ENCODE results near the gene HNRNPF. TPM values are rescaled to one million over a fixed set of nuclear protein-coding genes. Genes with fewer than 3 reads are reported as not detected.
A peak's percentile ranks its signal among the peaks of the same experiment; 100 is the strongest.
"Not testable (repeated sequence)": the region's sequence is repeated elsewhere in the genome, so short reads cannot be mapped to it uniquely, and the experiment has no call there.

The HNRNPF gene
- polyA plus RNA-seq, 1 donor = 251 TPM

DNA sequence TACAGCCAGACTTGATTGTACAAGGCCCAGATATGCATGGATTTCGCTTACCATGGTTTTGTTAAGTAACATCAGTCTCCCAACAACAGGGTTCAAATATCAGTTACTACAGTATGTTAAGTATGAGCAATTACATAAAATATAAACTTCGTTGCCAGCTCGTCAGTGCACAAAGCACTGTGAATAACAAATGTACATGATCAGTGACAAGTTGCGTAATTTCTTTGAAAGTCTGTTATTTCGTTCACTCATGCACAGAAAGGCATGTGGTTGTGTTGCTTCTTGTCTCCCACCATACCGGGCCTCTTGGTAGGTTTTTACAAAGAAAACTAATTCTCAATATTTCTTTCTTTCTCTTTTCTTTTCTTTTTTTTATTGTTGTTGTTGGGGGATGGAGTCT, 15.4 kb upstream of the HNRNPF start:
- no peak for DNase-seq
- Histone ChIP-seq H3K4me1 (ENCODE audit: control insufficient read depth, insufficient read depth, low read length) (peaks cover 16% of the 10 kb centered on the region), H3K36me3 (ENCODE audit: control insufficient read depth, insufficient read depth, low read length) (no peaks in the 10 kb centered on the region), H3K27ac (ENCODE audit: low read length) (no peak overlapping the region), H3K4me3 (ENCODE audit: low read length) (no peak overlapping the region), H3K9me3 (ENCODE audit: control insufficient read depth, low read depth, low read length) (peaks cover 3% of the 10 kb centered on the region), H3K27me3 (ENCODE audit: control insufficient read depth, insufficient read depth, low read length) (no peaks in the 10 kb centered on the region)
- WGBS (ENCODE audit: insufficient coverage, low lambda C conversion rate) = 100% methylated on average over 1 of the region's 6 CpGs

DNA sequence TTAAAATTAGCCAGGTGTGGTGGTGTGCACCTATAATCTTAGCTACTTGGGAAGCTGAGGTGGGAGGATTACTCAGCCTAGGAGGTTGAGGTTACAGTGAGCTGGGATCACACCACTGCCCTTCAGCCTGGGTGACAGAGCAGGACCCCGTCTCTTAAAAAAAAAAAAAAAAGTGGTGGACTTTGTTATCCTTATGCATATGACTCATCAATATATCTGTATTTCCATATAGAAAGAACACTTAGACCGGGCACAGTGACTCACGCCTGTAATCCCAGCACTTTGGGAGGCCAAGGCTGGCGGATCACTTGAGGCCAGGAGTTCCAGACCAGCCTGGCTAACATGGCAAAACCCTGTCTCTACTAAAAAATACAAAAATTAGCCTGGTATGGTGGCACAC, 13.0 kb upstream of the HNRNPF start:
- not testable (repeated sequence) for H3K27me3 ChIP-seq (ENCODE audit: control insufficient read depth, insufficient read depth, low read length); H3K9me3 ChIP-seq (ENCODE audit: control insufficient read depth, low read depth, low read length); H3K4me3 ChIP-seq (ENCODE audit: low read length); H3K36me3 ChIP-seq (ENCODE audit: control insufficient read depth, insufficient read depth, low read length)
- no CpG with 5 or more reads among the region's 4 CpGs for WGBS (ENCODE audit: insufficient coverage, low lambda C conversion rate)
- H3K27ac ChIP-seq (ENCODE audit: low read length) = peak overlapping the region; percentile 88
- peak; percentile 33 to 70 for DNase-seq
- H3K4me1 ChIP-seq (ENCODE audit: control insufficient read depth, insufficient read depth, low read length) = peaks cover 16% of the 10 kb centered on the region

DNA sequence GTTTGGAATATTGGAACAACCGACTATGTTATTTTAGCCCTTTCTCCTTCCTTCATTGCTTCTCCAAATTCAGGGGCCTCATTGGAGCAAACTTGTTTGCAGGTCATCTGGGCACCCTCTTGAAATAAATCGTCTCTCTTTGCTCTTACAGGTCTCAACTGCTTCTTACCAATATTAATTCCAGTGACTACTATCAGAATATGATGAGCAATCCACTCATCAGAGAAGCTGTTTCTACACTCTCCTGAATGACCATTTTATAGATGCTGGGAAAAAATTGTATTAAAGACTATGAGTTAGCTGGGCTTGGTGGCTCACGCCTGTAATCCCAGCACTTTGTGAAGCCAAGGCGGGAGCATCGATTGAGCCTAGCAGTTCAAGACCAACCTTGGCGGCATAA, 12.5 kb upstream of the HNRNPF start:
- DNase-seq = no peak
- Histone ChIP-seq H3K27me3 (ENCODE audit: control insufficient read depth, insufficient read depth, low read length) (no peaks in the 10 kb centered on the region), H3K27ac (ENCODE audit: low read length) (peak overlapping the region; percentile 88), H3K9me3 (ENCODE audit: control insufficient read depth, low read depth, low read length) (peaks cover 3% of the 10 kb centered on the region), H3K4me3 (ENCODE audit: low read length) (no peak overlapping the region), H3K4me1 (ENCODE audit: control insufficient read depth, insufficient read depth, low read length) (peaks cover 16% of the 10 kb centered on the region), H3K36me3 (ENCODE audit: control insufficient read depth, insufficient read depth, low read length) (no peaks in the 10 kb centered on the region)
- 88% methylated on average over 1 of the region's 6 CpGs for WGBS (ENCODE audit: insufficient coverage, low lambda C conversion rate)

DNA sequence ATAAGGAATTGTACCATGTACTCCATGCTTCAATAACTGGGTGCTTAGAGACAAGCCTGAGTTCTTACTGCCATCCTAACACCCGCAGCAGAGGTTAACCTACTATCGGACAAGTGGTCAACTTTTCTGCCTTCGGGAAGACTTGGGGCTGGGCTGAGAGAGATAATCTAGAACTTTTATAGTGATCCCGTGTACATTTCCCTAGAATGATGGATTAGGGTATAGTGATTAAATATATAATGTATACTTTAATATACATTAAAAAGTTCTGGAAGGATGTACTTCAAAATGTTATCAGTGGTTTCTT, 12.2 kb upstream of the HNRNPF start:
- no peaks in the 10 kb centered on the region for H3K36me3 ChIP-seq (ENCODE audit: control insufficient read depth, insufficient read depth, low read length)
- no CpG with 5 or more reads among the region's 4 CpGs for WGBS (ENCODE audit: insufficient coverage, low lambda C conversion rate)
- DNase-seq = no peak
- peak overlapping the region; percentile 88 for H3K27ac ChIP-seq (ENCODE audit: low read length)
- peaks cover 3% of the 10 kb centered on the region for H3K9me3 ChIP-seq (ENCODE audit: control insufficient read depth, low read depth, low read length)
- peak overlapping the region; percentile 48 for H3K4me3 ChIP-seq (ENCODE audit: low read length)
- no peaks in the 10 kb centered on the region for H3K27me3 ChIP-seq (ENCODE audit: control insufficient read depth, insufficient read depth, low read length)
- H3K4me1 ChIP-seq (ENCODE audit: control insufficient read depth, insufficient read depth, low read length) = peaks cover 16% of the 10 kb centered on the region

DNA sequence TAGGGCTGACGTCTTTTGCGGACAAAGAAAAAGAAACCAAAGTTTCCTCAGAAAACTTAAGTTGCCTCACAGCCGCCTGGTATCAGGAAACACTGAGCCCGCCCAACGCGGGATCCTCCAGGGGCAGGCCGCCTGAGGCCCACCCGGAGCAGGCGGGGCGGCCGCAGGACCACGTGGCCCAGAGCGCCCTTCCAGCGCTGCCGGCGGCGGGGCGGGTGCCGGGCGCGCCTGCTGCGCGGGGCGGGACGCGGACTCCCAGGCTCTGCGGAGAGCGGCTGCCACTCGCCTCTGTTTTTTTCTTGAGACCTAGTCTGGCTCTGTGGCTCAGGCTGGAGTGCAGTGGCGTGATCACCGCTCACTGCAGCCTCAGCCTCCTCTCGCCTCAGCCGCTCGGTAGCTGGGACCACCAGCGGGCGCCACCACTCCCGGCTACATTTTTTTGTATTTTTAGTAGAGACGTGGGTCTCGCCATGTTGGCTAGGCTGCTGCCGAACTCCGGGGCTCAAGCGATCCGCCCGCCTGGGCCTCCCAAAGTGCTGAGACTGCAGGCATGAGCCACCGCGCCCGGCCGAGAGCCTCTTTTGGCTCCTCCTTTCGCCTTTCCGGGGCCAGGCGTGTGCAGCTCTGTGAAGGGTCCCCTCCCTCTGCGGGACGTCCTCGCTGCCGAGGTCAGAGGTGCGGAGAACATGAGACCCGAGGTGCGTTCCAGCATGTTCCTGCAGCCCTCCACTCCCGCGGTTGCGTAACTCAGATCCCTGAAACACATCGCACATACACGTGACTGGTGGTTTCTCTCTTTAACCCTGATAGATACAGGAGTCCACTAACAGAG, 11.6 kb upstream of the HNRNPF start:
- DNase-seq = peak; percentile 98 to 99
- WGBS (ENCODE audit: insufficient coverage, low lambda C conversion rate) = no CpG with 5 or more reads among the region's 63 CpGs
- Histone ChIP-seq H3K27ac (ENCODE audit: low read length) (peak overlapping the region; percentile 88), H3K27me3 (ENCODE audit: control insufficient read depth, insufficient read depth, low read length) (no peaks in the 10 kb centered on the region), H3K36me3 (ENCODE audit: control insufficient read depth, insufficient read depth, low read length) (no peaks in the 10 kb centered on the region), H3K4me1 (ENCODE audit: control insufficient read depth, insufficient read depth, low read length) (peaks cover 16% of the 10 kb centered on the region), H3K9me3 (ENCODE audit: control insufficient read depth, low read depth, low read length) (peaks cover 3% of the 10 kb centered on the region), H3K4me3 (ENCODE audit: low read length) (peak overlapping the region; percentile 48)

DNA sequence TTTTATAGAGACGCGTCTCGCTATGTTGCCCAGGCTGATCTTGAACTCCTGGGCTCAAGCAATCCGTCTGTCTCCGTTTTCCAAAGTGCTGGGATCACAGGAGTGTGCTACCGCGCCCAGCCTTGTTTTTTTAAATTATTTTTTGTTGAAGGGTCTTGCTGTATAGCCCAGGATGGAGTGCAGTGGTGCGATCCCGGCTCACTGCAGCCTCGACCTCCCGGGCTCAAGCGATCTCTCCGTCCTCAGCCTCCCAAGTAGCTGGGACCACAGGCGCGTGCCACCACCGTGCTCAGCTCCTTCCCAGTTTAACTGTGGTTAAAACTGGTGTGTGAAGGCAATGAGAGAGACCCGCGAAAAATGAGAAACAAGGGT, 11.0 kb upstream of the HNRNPF start:
- no CpG with 5 or more reads among the region's 18 CpGs for WGBS (ENCODE audit: insufficient coverage, low lambda C conversion rate)
- DNase-seq = no peak
- Histone ChIP-seq H3K4me3 (ENCODE audit: low read length) (peak overlapping the region; percentile 35), H3K27ac (ENCODE audit: low read length) (peak overlapping the region; percentile 88), H3K36me3 (ENCODE audit: control insufficient read depth, insufficient read depth, low read length) (no peaks in the 10 kb centered on the region), H3K9me3 (ENCODE audit: control insufficient read depth, low read depth, low read length) (peaks cover 3% of the 10 kb centered on the region), H3K4me1 (ENCODE audit: control insufficient read depth, insufficient read depth, low read length) (peaks cover 16% of the 10 kb centered on the region), H3K27me3 (ENCODE audit: control insufficient read depth, insufficient read depth, low read length) (no peaks in the 10 kb centered on the region)

DNA sequence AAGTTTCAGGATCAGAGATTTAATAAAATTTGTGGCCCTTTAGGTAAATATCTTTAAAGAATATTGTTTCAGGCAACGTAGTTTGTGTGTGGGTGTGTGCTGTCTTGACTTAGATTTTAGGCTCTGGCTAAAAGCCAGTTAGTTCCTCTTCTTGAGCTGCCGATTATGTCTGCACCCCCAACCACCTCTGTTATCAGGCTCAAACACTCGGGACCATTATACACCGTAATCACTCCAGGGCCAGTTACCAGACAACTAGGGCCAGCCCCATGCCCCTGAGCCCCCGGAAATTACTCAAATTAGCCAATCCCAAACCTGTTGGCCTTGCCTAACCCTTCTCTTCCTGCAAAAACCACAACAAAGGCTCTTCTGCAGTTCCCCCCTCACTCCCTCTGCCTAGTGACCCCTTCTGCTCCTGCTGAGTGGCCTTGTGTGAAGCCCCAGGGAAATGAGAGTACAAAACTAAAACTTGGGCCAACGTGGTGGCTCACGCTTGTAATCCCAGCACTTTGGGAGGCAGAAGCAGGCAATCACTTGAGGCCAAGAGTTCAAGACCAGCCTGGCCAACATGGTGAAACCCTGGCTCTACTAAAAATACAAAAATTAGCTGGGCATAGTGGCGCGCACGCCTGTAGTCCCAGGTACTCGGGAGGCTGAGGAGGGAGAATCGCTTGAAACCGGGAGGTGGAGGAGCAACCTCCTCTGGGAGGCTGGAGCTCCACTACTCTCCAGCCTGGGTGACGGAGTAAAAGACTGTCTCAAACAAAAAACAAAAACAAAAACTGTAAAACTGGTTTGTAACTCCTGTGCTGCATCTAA, 9.2 kb upstream of the HNRNPF start:
- Histone ChIP-seq H3K27ac (ENCODE audit: low read length) (no peak overlapping the region), H3K36me3 (ENCODE audit: control insufficient read depth, insufficient read depth, low read length) (no peaks in the 10 kb centered on the region), H3K4me1 (ENCODE audit: control insufficient read depth, insufficient read depth, low read length) (peaks cover 16% of the 10 kb centered on the region), H3K27me3 (ENCODE audit: control insufficient read depth, insufficient read depth, low read length) (no peaks in the 10 kb centered on the region), H3K9me3 (ENCODE audit: control insufficient read depth, low read depth, low read length) (peaks cover 3% of the 10 kb centered on the region), H3K4me3 (ENCODE audit: low read length) (no peak overlapping the region)
- WGBS (ENCODE audit: insufficient coverage, low lambda C conversion rate) = no CpG with 5 or more reads among the region's 14 CpGs
- DNase-seq = peak; percentile 20 to 54

DNA sequence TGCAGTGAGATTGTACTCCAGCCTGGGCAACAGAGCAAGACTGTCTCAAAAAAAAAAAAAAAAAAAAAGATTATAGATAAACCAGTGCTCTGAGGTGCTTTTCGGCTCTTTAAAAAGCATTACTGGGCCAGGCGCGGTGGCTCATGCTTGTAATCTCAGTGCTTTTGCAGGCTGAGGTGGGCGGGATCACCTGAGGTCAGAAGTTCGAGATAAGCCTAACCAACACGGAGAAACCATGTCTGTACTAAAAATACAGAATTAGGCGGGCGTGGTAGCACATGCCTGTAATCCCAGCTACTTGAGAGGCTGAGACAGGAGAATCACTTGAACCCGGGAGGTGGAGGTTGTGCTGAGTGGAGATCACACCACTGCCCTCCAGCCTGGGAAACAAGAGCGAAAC, 6.6 kb upstream of the HNRNPF start:
- no peak for DNase-seq
- WGBS (ENCODE audit: insufficient coverage, low lambda C conversion rate) = no CpG with 5 or more reads among the region's 10 CpGs

DNA sequence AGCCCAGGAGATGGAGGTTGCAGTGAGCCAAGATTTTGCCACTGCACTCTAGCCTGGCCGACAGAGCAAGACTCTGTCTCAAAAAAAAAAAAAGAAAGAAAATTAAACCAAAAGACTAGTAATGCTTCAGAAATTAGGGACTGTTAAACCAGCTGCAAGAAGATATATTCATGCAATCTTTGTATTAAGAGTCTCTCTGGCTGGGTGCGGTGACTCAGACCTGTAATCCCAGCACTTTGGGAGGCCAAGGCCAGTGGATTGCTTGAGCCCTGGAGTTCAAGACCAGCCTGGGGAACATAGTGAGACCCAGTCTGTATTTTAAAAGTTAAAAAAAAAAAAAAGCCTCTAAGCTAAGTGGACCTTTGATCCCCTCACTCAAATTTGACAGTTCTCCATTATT, 2.5 kb upstream of the HNRNPF start:
- H3K27me3 ChIP-seq (ENCODE audit: control insufficient read depth, insufficient read depth, low read length) = no peaks in the 10 kb centered on the region
- no peaks in the 10 kb centered on the region for H3K4me1 ChIP-seq (ENCODE audit: control insufficient read depth, insufficient read depth, low read length)
- peaks cover 4% of the 10 kb centered on the region for H3K9me3 ChIP-seq (ENCODE audit: control insufficient read depth, low read depth, low read length)
- no CpG with 5 or more reads among the region's 2 CpGs for WGBS (ENCODE audit: insufficient coverage, low lambda C conversion rate)
- no peak for DNase-seq
- no peaks in the 10 kb centered on the region for H3K36me3 ChIP-seq (ENCODE audit: control insufficient read depth, insufficient read depth, low read length)
- no peak overlapping the region for H3K27ac ChIP-seq (ENCODE audit: low read length)
- H3K4me3 ChIP-seq (ENCODE audit: low read length) = no peak overlapping the region

More for the DNA sequence above, 6.6 kb upstream of the HNRNPF start:
- no peak overlapping the region for H3K4me3 ChIP-seq (ENCODE audit: low read length)
- no peak overlapping the region for H3K27ac ChIP-seq (ENCODE audit: low read length)
- H3K27me3 ChIP-seq (ENCODE audit: control insufficient read depth, insufficient read depth, low read length) = no peaks in the 10 kb centered on the region
- no peaks in the 10 kb centered on the region for H3K9me3 ChIP-seq (ENCODE audit: control insufficient read depth, low read depth, low read length)
- peaks cover 6% of the 10 kb centered on the region for H3K4me1 ChIP-seq (ENCODE audit: control insufficient read depth, insufficient read depth, low read length)
- no peaks in the 10 kb centered on the region for H3K36me3 ChIP-seq (ENCODE audit: control insufficient read depth, insufficient read depth, low read length)

DNA sequence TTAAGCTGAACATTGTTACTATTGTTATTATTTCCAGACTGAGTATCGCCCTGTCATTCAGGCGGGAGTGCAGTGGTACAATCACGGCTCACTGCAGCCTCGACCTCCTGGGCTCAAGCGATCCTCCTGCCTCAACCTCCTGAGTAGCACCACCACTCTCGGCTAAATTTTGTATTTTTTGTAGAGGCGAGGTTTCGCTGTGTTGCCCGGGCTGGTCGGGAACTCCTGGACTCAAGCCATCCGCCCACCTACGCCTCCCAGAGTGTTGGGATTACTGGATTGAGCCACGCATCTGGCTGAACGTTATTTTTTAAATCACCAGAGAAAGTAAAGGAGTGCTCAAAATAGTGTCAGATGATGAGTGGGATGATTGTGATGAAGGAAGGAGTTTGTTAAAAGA, 1.4 kb upstream of the HNRNPF start:
- 80% methylated on average over 2 of the region's 14 CpGs for WGBS (ENCODE audit: insufficient coverage, low lambda C conversion rate)
- Histone ChIP-seq H3K27me3 (ENCODE audit: control insufficient read depth, insufficient read depth, low read length) (no peaks in the 10 kb centered on the region), H3K4me1 (ENCODE audit: control insufficient read depth, insufficient read depth, low read length) (peaks cover 3% of the 10 kb centered on the region), H3K27ac (ENCODE audit: low read length) (no peak overlapping the region), H3K9me3 (ENCODE audit: control insufficient read depth, low read depth, low read length) (peaks cover 4% of the 10 kb centered on the region), H3K36me3 (ENCODE audit: control insufficient read depth, insufficient read depth, low read length) (no peaks in the 10 kb centered on the region), H3K4me3 (ENCODE audit: low read length) (no peak overlapping the region)
- no peak for DNase-seq

All from large intestine (tissue), 3 donors.